Endothelial cell of umbilical vein (primary cell): ENCODE results near the gene BRSK1. TPM values are rescaled to one million over a fixed set of nuclear protein-coding genes. Genes with fewer than 3 reads are reported as not detected.

Experiments used
- BruUV-seq: library from RNA; stranded (reverse); fragments of 400-500 nt; replicated peaks from 2 replicates; lab custom pipeline; 2021; lab: Mats Ljungman, UMichigan
- CTCF ChIA-PET: fragments of 300-600, 350-600 bp; sonication (Branson Sonifier 250); formaldehyde crosslinking; loops from one replicate; lab custom pipeline; 2021; ENCODE audit warnings: antibody characterized with exemption, inconsistent platforms; lab: Charles Lee
- POLR2A ChIA-PET: fragments of 300-600, 350-600 bp; sonication (Branson Sonifier 250); formaldehyde crosslinking; loops from one replicate; lab custom pipeline; 2021; ENCODE audit warnings: antibody characterized with exemption, inconsistent platforms; lab: Charles Lee
- DNase-seq: peaks from one replicate; pipeline ENCODE4 v3.0.0-alpha.2; 2011; ENCODE audit warnings: low read depth, low spot score
- FAIRE-seq: peaks from 2 replicates; lab custom pipeline; 2011; peaks lifted over from hg19 to GRCh38; lab: Jason Lieb, UNC
- H2AFZ ChIP-seq: 2 replicates; pipeline ENCODE4 v1.6.0; 2012; ENCODE audit warnings: low read depth, low read length, control low read depth, inconsistent platforms
- H3K27ac ChIP-seq: 2 replicates; pipeline ENCODE4 v1.5.1; 2011; ENCODE audit warnings: low read depth, mild to moderate bottlenecking, control low read depth, low read length, moderate library complexity; ENCODE audit not compliant: insufficient read depth
- H3K27me3 ChIP-seq, 2 experiments: 2 replicates each; pipeline versions ENCODE4 v1.6.0 to v1.6.1; 2011; ENCODE audit warnings: low read length in 2 of 2, mixed read lengths in 1 of 2; ENCODE audit not compliant: control insufficient read depth in 2 of 2, insufficient read depth in 2 of 2
- H3K36me3 ChIP-seq, 2 experiments: 2 replicates in 1 of 2; 3 replicates in 1 of 2; pipeline ENCODE4 v1.5.1; 2011; ENCODE audit warnings: low read length in 2 of 2, mild to moderate bottlenecking in 1 of 2, moderate library complexity in 1 of 2; ENCODE audit not compliant: control insufficient read depth in 2 of 2, insufficient read depth in 2 of 2; ENCODE audit errors: extremely low read depth in 1 of 2
- H3K4me1 ChIP-seq: 3 replicates; pipeline ENCODE4 v1.5.1; 2011; ENCODE audit warnings: mild to moderate bottlenecking, low read length; ENCODE audit not compliant: control insufficient read depth, insufficient read depth; ENCODE audit errors: extremely low read depth
- H3K4me2 ChIP-seq: 2 replicates; pipeline ENCODE4 v1.6.1; 2011; ENCODE audit warnings: low read length, control low read depth, mixed read lengths; ENCODE audit not compliant: insufficient read depth
- H3K4me3 ChIP-seq, 3 experiments: fragments of 200-600 bp in 1 of 3; sonication (generic), shearing (Covaris generic) in 1 of 3; replicated peaks in 1 of 3; 2 replicates each; pipeline ENCODE4 v1.5.1; 2011 to 2016; ENCODE audit warnings: control low read depth in 3 of 3, low read length in 3 of 3, mild to moderate bottlenecking in 2 of 3, inconsistent platforms in 1 of 3, low read depth in 1 of 3, moderate library complexity in 1 of 3; ENCODE audit not compliant: insufficient read depth in 1 of 3
- H3K79me2 ChIP-seq: 2 replicates; pipeline ENCODE4 v1.6.0; 2012; ENCODE audit warnings: low read length, inconsistent platforms; ENCODE audit not compliant: control insufficient read depth, insufficient read depth
- H3K9ac ChIP-seq: replicated peaks from 2 replicates; pipeline ENCODE3; 2011; ENCODE audit warnings: low read length, control low read depth; ENCODE audit not compliant: insufficient read depth; ENCODE audit errors: extremely low read depth
- H3K9me1 ChIP-seq: replicated peaks from 3 replicates; pipeline ENCODE4 v1.6.0; 2011; ENCODE audit warnings: mild to moderate bottlenecking, low read length; ENCODE audit not compliant: control insufficient read depth, insufficient read depth; ENCODE audit errors: extremely low read depth
- H3K9me3 ChIP-seq: replicated peaks from 2 replicates; pipeline ENCODE4 v1.5.1; 2012; ENCODE audit warnings: low read length, inconsistent platforms; ENCODE audit not compliant: control insufficient read depth, insufficient read depth
- H4K20me1 ChIP-seq: replicated peaks from 2 replicates; pipeline ENCODE3; 2011; ENCODE audit warnings: mild to moderate bottlenecking, low read length; ENCODE audit not compliant: control insufficient read depth, insufficient read depth; ENCODE audit errors: extremely low read depth
- EZH2 ChIP-seq: IDR thresholded peaks from 2 replicates; pipeline ENCODE4 v1.6.1; 2012; ENCODE audit warnings: borderline replicate concordance, low read depth, mild to moderate bottlenecking, moderate library complexity, low read length, inconsistent platforms; ENCODE audit not compliant: severe bottlenecking
- FOS ChIP-seq: IDR thresholded peaks from 2 replicates; pipeline ENCODE4 v1.6.1; 2011; ENCODE audit warnings: mild to moderate bottlenecking, low read length, moderate library complexity, borderline replicate concordance; ENCODE audit not compliant: insufficient read depth
- GATA2 ChIP-seq: IDR thresholded peaks from 2 replicates; pipeline ENCODE4 v1.7.0; 2011; ENCODE audit warnings: low read depth, mild to moderate bottlenecking, moderate library complexity, mixed read lengths, low read length; ENCODE audit not compliant: insufficient read length, insufficient read depth
- JUN ChIP-seq: IDR thresholded peaks from 2 replicates; pipeline ENCODE4 v1.6.1; 2011; ENCODE audit warnings: borderline replicate concordance, low read depth; ENCODE audit not compliant: insufficient read length, insufficient read depth
- MAX ChIP-seq: IDR thresholded peaks from 2 replicates; pipeline ENCODE4 v1.6.1; 2011; ENCODE audit not compliant: insufficient read depth, insufficient read length
- MYC ChIP-seq: IDR thresholded peaks from one replicate; pipeline ENCODE4 v1.6.1; 2011; ENCODE audit warnings: mild to moderate bottlenecking, low read depth, low read length
- POLR2A ChIP-seq: IDR thresholded peaks from 2 replicates; pipeline ENCODE4 v1.6.1; 2012; ENCODE audit warnings: low read depth, mild to moderate bottlenecking, control low read depth, low read length
- POLR2AphosphoS5 ChIP-seq: IDR thresholded peaks from 2 replicates; pipeline ENCODE4 v1.6.1; 2012; ENCODE audit warnings: low read depth, mild to moderate bottlenecking, control low read depth, low read length, moderate library complexity; ENCODE audit not compliant: insufficient read depth
- dilution Hi-C: fragments of 300-500 bp; cut with MboI; formaldehyde crosslinking; loops from one replicate; pipeline ENCODE4 v1.15.0; 2019; ENCODE audit warnings: low sequenced_read_pairs; ENCODE audit not compliant: extremely low pct_ligation_motif_present
- intact Hi-C: fragments of 100-400 bp; cut with micrococcal nuclease; formaldehyde crosslinking; loops from one replicate; pipeline ENCODE4 v1.10.0; 2022
- polyA plus RNA-seq, 4 experiments: library from polyadenylated mRNA; depleted of rRNA in 3 of 4; stranded (reverse) in 3 of 4; unstranded in 1 of 4; fragments of >200 nt; gene quantifications; 2 replicates each; pipeline versions ENCODE4 v1.2.1 to v1.2.3, GENCODE V29; 2011 to 2012; ENCODE audit warnings: missing spikeins in 1 of 4
- total RNA-seq: library from RNA; stranded (reverse); gene quantifications from 2 replicates; pipeline ENCODE4 v1.2.3, GENCODE V29; 2021
- TF ChIP-seq, protein P1 (sequence below), 2 donors: IDR thresholded peaks; 1 replicate in 1 of 2; 2 replicates in 1 of 2; pipeline ENCODE4 v1.5.1; 2011; ENCODE audit warnings: low read length in 2 of 2, mild to moderate bottlenecking in 2 of 2, moderate library complexity in 2 of 2, control low read depth in 1 of 2, inconsistent platforms in 1 of 2, low read depth in 1 of 2; ENCODE audit not compliant: insufficient read depth in 1 of 2; ENCODE audit errors: extremely low read depth in 1 of 2

BRSK1 gene
- total and polyA plus RNA-seq, 2 donors (not counting 3 experiments of a cell fraction or from before 2014, with no cell fraction given) = 0.33 to 0.44 TPM

GRCh38 chr19:55312621-55313512, 29.1 kb downstream of the BRSK1 start:
- FAIRE-seq = no peak
- no peaks in the 10 kb centered on the region for H3K9me3 ChIP-seq
- intact Hi-C loops (no loop called here), dilution Hi-C loops (no loop called here)
- H3K79me2 ChIP-seq = no peaks in the 10 kb centered on the region
- no peak for TF ChIP-seq GATA2
- TF ChIP-seq EZH2 = no peak
- TF ChIP-seq POLR2A = no peak
- no peak for TF ChIP-seq MAX
- TF ChIP-seq FOS = no peak
- TF ChIP-seq, protein P1, sequence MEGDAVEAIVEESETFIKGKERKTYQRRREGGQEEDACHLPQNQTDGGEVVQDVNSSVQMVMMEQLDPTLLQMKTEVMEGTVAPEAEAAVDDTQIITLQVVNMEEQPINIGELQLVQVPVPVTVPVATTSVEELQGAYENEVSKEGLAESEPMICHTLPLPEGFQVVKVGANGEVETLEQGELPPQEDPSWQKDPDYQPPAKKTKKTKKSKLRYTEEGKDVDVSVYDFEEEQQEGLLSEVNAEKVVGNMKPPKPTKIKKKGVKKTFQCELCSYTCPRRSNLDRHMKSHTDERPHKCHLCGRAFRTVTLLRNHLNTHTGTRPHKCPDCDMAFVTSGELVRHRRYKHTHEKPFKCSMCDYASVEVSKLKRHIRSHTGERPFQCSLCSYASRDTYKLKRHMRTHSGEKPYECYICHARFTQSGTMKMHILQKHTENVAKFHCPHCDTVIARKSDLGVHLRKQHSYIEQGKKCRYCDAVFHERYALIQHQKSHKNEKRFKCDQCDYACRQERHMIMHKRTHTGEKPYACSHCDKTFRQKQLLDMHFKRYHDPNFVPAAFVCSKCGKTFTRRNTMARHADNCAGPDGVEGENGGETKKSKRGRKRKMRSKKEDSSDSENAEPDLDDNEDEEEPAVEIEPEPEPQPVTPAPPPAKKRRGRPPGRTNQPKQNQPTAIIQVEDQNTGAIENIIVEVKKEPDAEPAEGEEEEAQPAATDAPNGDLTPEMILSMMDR (IDR thresholded peaks at IDR 0.05; ENCODE audit: extremely low read depth in 1 of 2, insufficient read depth in 1 of 2, low read depth in 1 of 2, low read length in 2 of 2) = no peak
- TF ChIP-seq POLR2AphosphoS5 = no peak
- no peak for TF ChIP-seq JUN
- no peak for TF ChIP-seq MYC
- no peaks in the 10 kb centered on the region for H3K36me3 ChIP-seq
- no peak overlapping the region for H3K27ac ChIP-seq
- H3K9ac ChIP-seq = no peak overlapping the region
- H3K4me2 ChIP-seq = no peak overlapping the region
- CTCF ChIA-PET = interaction anchor here (2.8 kb wide), 1 partner anchor 11 kb away, joined by 18 read pairs; no protein-coding TSS in a partner anchor
- no peaks in the 10 kb centered on the region for H3K4me1 ChIP-seq
- H3K4me3 ChIP-seq = no peak overlapping the region
- no peaks in the 10 kb centered on the region for H3K9me1 ChIP-seq
- DNase-seq = no peak
- H4K20me1 ChIP-seq = no peaks in the 10 kb centered on the region
- POLR2A ChIA-PET = no interaction called here
- H2AFZ ChIP-seq = no peak overlapping the region
- no peaks in the 10 kb centered on the region for H3K27me3 ChIP-seq
- BruUV-seq = no TSS peak
